Measurements from ENCODE around the gene EYA2.

EYA2 gene

GRCh38 chr20:47150403-47151152 is 255.9 kb downstream of the EYA2 start:
- H3K4me3 ChIP-seq (ENCODE audit: insufficient read length, low read depth): no peak overlapping the region
- no peaks in the 10 kb centered on the region for H3K9me3 ChIP-seq (ENCODE audit: insufficient read depth, low read length)
- no peaks in the 10 kb centered on the region for H3K36me3 ChIP-seq (ENCODE audit: insufficient read depth, insufficient read length, low read length)
- H3K9ac ChIP-seq (ENCODE audit: insufficient read length, low read depth): no peak overlapping the region
- no peak for TF ChIP-seq ZNF274 (IDR thresholded peaks at IDR 0.05; ENCODE audit: low read depth, low read length)
- no peak for TF ChIP-seq SUZ12 (IDR thresholded peaks at IDR 0.05; ENCODE audit: extremely low read depth, insufficient read depth, insufficient read length)
- TF ChIP-seq YY1 (IDR thresholded peaks at IDR 0.05; ENCODE audit: insufficient read depth, insufficient read length): no peak
- peaks cover 14% of the 10 kb centered on the region for H3K27me3 ChIP-seq (ENCODE audit: insufficient read depth, insufficient read length)
- H3K4me1 ChIP-seq (ENCODE audit: insufficient read depth, insufficient read length): peaks cover 12% of the 10 kb centered on the region
- DNase-seq (ENCODE audit: low read depth, low spot score): peak; percentile 89

GRCh38 chr20:47152068-47152467 is 257.4 kb downstream of the EYA2 start:
- Histone ChIP-seq H3K27me3 (ENCODE audit: insufficient read depth, insufficient read length) (peaks cover 14% of the 10 kb centered on the region), H3K4me1 (ENCODE audit: insufficient read depth, insufficient read length) (peaks cover 7% of the 10 kb centered on the region), H3K4me3 (ENCODE audit: insufficient read length, low read depth) (no peak overlapping the region), H3K9me3 (ENCODE audit: insufficient read depth, low read length) (no peaks in the 10 kb centered on the region), H3K36me3 (ENCODE audit: insufficient read depth, insufficient read length, low read length) (no peaks in the 10 kb centered on the region), H3K9ac (ENCODE audit: insufficient read length, low read depth) (no peak overlapping the region)
- TF ChIP-seq YY1 (IDR thresholded peaks at IDR 0.05; ENCODE audit: insufficient read depth, insufficient read length): no peak
- no peak for TF ChIP-seq ZNF274 (IDR thresholded peaks at IDR 0.05; ENCODE audit: low read depth, low read length)
- TF ChIP-seq SUZ12 (IDR thresholded peaks at IDR 0.05; ENCODE audit: extremely low read depth, insufficient read depth, insufficient read length): no peak
- no peak for DNase-seq (ENCODE audit: low read depth, low spot score)

- Histone ChIP-seq H3K9ac (ENCODE audit: insufficient read length, low read depth) (no peak overlapping the region), H3K27me3 (ENCODE audit: insufficient read depth, insufficient read length) (peaks cover 4% of the 10 kb centered on the region), H3K4me1 (ENCODE audit: insufficient read depth, insufficient read length) (peaks cover 3% of the 10 kb centered on the region), H3K36me3 (ENCODE audit: insufficient read depth, insufficient read length, low read length) (no peaks in the 10 kb centered on the region), H3K4me3 (ENCODE audit: insufficient read length, low read depth) (no peak overlapping the region), H3K9me3 (ENCODE audit: insufficient read depth, low read length) (no peaks in the 10 kb centered on the region)
- TF ChIP-seq YY1 (IDR thresholded peaks at IDR 0.05; ENCODE audit: insufficient read depth, insufficient read length): no peak
- no peak for TF ChIP-seq SUZ12 (IDR thresholded peaks at IDR 0.05; ENCODE audit: extremely low read depth, insufficient read depth, insufficient read length)
- TF ChIP-seq ZNF274 (IDR thresholded peaks at IDR 0.05; ENCODE audit: low read depth, low read length): no peak
- no peak for DNase-seq (ENCODE audit: low read depth, low spot score)
Measured at GRCh38 chr20:47154089-47154488, 259.4 kb downstream of the EYA2 start.

GRCh38 chr20:47156301-47157137 is 261.9 kb downstream of the EYA2 start:
- Histone ChIP-seq H3K4me3 (ENCODE audit: insufficient read length, low read depth) (no peak overlapping the region), H3K9ac (ENCODE audit: insufficient read length, low read depth) (no peak overlapping the region), H3K27me3 (ENCODE audit: insufficient read depth, insufficient read length) (peaks cover 2% of the 10 kb centered on the region), H3K4me1 (ENCODE audit: insufficient read depth, insufficient read length) (no peaks in the 10 kb centered on the region), H3K9me3 (ENCODE audit: insufficient read depth, low read length) (no peaks in the 10 kb centered on the region), H3K36me3 (ENCODE audit: insufficient read depth, insufficient read length, low read length) (no peaks in the 10 kb centered on the region)
- DNase-seq (ENCODE audit: low read depth, low spot score): no peak
- TF ChIP-seq YY1 (IDR thresholded peaks at IDR 0.05; ENCODE audit: insufficient read depth, insufficient read length) (no peak), ZNF274 (IDR thresholded peaks at IDR 0.05; ENCODE audit: low read depth, low read length) (no peak), SUZ12 (IDR thresholded peaks at IDR 0.05; ENCODE audit: extremely low read depth, insufficient read depth, insufficient read length) (no peak)

GRCh38 chr20:47159166-47159565 is 264.5 kb downstream of the EYA2 start:
- Histone ChIP-seq H3K9ac (ENCODE audit: insufficient read length, low read depth) (no peak overlapping the region), H3K9me3 (ENCODE audit: insufficient read depth, low read length) (no peaks in the 10 kb centered on the region; the same call in 1 of the 2 replicates), H3K4me3 (ENCODE audit: insufficient read length, low read depth) (no peak overlapping the region), H3K4me1 (ENCODE audit: insufficient read depth, insufficient read length) (peaks cover 4% of the 10 kb centered on the region), H3K27me3 (ENCODE audit: insufficient read depth, insufficient read length) (no peaks in the 10 kb centered on the region), H3K36me3 (ENCODE audit: insufficient read depth, insufficient read length, low read length) (no peaks in the 10 kb centered on the region)
- no peak for DNase-seq (ENCODE audit: low read depth, low spot score)
- TF ChIP-seq SUZ12 (IDR thresholded peaks at IDR 0.05; ENCODE audit: extremely low read depth, insufficient read depth, insufficient read length): no peak
- no peak for TF ChIP-seq YY1 (IDR thresholded peaks at IDR 0.05; ENCODE audit: insufficient read depth, insufficient read length)
- no peak for TF ChIP-seq ZNF274 (IDR thresholded peaks at IDR 0.05; ENCODE audit: low read depth, low read length)

GRCh38 chr20:47160240-47160639 is 265.6 kb downstream of the EYA2 start:
- TF ChIP-seq SUZ12 (IDR thresholded peaks at IDR 0.05; ENCODE audit: extremely low read depth, insufficient read depth, insufficient read length) (no peak), YY1 (IDR thresholded peaks at IDR 0.05; ENCODE audit: insufficient read depth, insufficient read length) (no peak), ZNF274 (IDR thresholded peaks at IDR 0.05; ENCODE audit: low read depth, low read length) (no peak)
- no peak overlapping the region for H3K9ac ChIP-seq (ENCODE audit: insufficient read length, low read depth)
- no peaks in the 10 kb centered on the region for H3K27me3 ChIP-seq (ENCODE audit: insufficient read depth, insufficient read length)
- DNase-seq (ENCODE audit: low read depth, low spot score): no peak
- H3K4me3 ChIP-seq (ENCODE audit: insufficient read length, low read depth): no peak overlapping the region
- no peaks in the 10 kb centered on the region for H3K36me3 ChIP-seq (ENCODE audit: insufficient read depth, insufficient read length, low read length)
- peaks cover 6% of the 10 kb centered on the region for H3K4me1 ChIP-seq (ENCODE audit: insufficient read depth, insufficient read length)
- no peaks in the 10 kb centered on the region; the same call in 1 of the 2 replicates for H3K9me3 ChIP-seq (ENCODE audit: insufficient read depth, low read length)

GRCh38 chr20:47160992-47161391 is 266.3 kb downstream of the EYA2 start:
- H3K4me1 ChIP-seq (ENCODE audit: insufficient read depth, insufficient read length): peaks cover 6% of the 10 kb centered on the region
- H3K36me3 ChIP-seq (ENCODE audit: insufficient read depth, insufficient read length, low read length): no peaks in the 10 kb centered on the region
- no peaks in the 10 kb centered on the region; the same call in 1 of the 2 replicates for H3K9me3 ChIP-seq (ENCODE audit: insufficient read depth, low read length)
- no peak for DNase-seq (ENCODE audit: low read depth, low spot score)
- TF ChIP-seq YY1 (IDR thresholded peaks at IDR 0.05; ENCODE audit: insufficient read depth, insufficient read length): no peak
- TF ChIP-seq SUZ12 (IDR thresholded peaks at IDR 0.05; ENCODE audit: extremely low read depth, insufficient read depth, insufficient read length): no peak
- TF ChIP-seq ZNF274 (IDR thresholded peaks at IDR 0.05; ENCODE audit: low read depth, low read length): no peak
- H3K27me3 ChIP-seq (ENCODE audit: insufficient read depth, insufficient read length): no peaks in the 10 kb centered on the region
- no peak overlapping the region for H3K4me3 ChIP-seq (ENCODE audit: insufficient read length, low read depth)
- H3K9ac ChIP-seq (ENCODE audit: insufficient read length, low read depth): no peak overlapping the region
